Liver (tissue), 3 donors: ENCODE data around the gene BCAN.

Experiments used
- ATF3 ChIP-seq: IDR thresholded peaks from 2 replicates; pipeline ENCODE4 v1.6.1; 2016; ENCODE audit warnings: antibody characterized with exemption
- FOXA1 ChIP-seq: IDR thresholded peaks from 2 replicates; pipeline ENCODE4 v1.6.1; 2016; ENCODE audit warnings: antibody characterized with exemption
- HNF4A ChIP-seq, 2 donors: conservative IDR thresholded peaks; 2 replicates each; pipeline ENCODE4 v1.6.1; 2016; ENCODE audit warnings: antibody characterized with exemption in 2 of 2, mild to moderate bottlenecking in 2 of 2
- JUND ChIP-seq, 2 donors: IDR thresholded peaks; 2 replicates each; pipeline ENCODE4 v1.6.1; 2016; ENCODE audit warnings: antibody characterized with exemption in 2 of 2
- RAD21 ChIP-seq, 2 donors: IDR thresholded peaks; 2 replicates each; pipeline ENCODE4 v1.6.1; 2016; ENCODE audit warnings: antibody characterized with exemption in 2 of 2, mild to moderate bottlenecking in 2 of 2
- YY1 ChIP-seq: IDR thresholded peaks from 2 replicates; pipeline ENCODE4 v1.6.1; 2016; ENCODE audit warnings: antibody characterized with exemption, mild to moderate bottlenecking
- TF ChIP-seq, protein P1 (sequence below): fragments of 150-350 bp; IDR thresholded peaks from 2 replicates; pipeline ENCODE4 v1.5.1; 2017; ENCODE audit warnings: improper control_type of control experiment, low read depth, low read length; ENCODE audit not compliant: missing input control
- TF ChIP-seq, protein P2 (sequence below): IDR thresholded peaks from 2 replicates; pipeline ENCODE4 v1.6.1; 2016; ENCODE audit warnings: antibody characterized with exemption, mild to moderate bottlenecking
- TF ChIP-seq, protein P3 (sequence below): IDR thresholded peaks from 2 replicates; pipeline ENCODE4 v1.6.1; 2016; ENCODE audit warnings: antibody characterized with exemption
- donor health status: healthy.
- donor health status: healthy.

- TF ChIP-seq, protein P1, sequence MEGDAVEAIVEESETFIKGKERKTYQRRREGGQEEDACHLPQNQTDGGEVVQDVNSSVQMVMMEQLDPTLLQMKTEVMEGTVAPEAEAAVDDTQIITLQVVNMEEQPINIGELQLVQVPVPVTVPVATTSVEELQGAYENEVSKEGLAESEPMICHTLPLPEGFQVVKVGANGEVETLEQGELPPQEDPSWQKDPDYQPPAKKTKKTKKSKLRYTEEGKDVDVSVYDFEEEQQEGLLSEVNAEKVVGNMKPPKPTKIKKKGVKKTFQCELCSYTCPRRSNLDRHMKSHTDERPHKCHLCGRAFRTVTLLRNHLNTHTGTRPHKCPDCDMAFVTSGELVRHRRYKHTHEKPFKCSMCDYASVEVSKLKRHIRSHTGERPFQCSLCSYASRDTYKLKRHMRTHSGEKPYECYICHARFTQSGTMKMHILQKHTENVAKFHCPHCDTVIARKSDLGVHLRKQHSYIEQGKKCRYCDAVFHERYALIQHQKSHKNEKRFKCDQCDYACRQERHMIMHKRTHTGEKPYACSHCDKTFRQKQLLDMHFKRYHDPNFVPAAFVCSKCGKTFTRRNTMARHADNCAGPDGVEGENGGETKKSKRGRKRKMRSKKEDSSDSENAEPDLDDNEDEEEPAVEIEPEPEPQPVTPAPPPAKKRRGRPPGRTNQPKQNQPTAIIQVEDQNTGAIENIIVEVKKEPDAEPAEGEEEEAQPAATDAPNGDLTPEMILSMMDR: no peak
- no peak for TF ChIP-seq RAD21 (IDR thresholded peaks at IDR 0.05)
- no peak for TF ChIP-seq ATF3
- no peak for TF ChIP-seq YY1
- TF ChIP-seq, protein P2, sequence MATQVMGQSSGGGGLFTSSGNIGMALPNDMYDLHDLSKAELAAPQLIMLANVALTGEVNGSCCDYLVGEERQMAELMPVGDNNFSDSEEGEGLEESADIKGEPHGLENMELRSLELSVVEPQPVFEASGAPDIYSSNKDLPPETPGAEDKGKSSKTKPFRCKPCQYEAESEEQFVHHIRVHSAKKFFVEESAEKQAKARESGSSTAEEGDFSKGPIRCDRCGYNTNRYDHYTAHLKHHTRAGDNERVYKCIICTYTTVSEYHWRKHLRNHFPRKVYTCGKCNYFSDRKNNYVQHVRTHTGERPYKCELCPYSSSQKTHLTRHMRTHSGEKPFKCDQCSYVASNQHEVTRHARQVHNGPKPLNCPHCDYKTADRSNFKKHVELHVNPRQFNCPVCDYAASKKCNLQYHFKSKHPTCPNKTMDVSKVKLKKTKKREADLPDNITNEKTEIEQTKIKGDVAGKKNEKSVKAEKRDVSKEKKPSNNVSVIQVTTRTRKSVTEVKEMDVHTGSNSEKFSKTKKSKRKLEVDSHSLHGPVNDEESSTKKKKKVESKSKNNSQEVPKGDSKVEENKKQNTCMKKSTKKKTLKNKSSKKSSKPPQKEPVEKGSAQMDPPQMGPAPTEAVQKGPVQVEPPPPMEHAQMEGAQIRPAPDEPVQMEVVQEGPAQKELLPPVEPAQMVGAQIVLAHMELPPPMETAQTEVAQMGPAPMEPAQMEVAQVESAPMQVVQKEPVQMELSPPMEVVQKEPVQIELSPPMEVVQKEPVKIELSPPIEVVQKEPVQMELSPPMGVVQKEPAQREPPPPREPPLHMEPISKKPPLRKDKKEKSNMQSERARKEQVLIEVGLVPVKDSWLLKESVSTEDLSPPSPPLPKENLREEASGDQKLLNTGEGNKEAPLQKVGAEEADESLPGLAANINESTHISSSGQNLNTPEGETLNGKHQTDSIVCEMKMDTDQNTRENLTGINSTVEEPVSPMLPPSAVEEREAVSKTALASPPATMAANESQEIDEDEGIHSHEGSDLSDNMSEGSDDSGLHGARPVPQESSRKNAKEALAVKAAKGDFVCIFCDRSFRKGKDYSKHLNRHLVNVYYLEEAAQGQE: no peak
- TF ChIP-seq HNF4A (conservative IDR thresholded peaks at IDR 0.05): no peak
- no peak for TF ChIP-seq JUND (IDR thresholded peaks at IDR 0.05)
- TF ChIP-seq, protein P3, sequence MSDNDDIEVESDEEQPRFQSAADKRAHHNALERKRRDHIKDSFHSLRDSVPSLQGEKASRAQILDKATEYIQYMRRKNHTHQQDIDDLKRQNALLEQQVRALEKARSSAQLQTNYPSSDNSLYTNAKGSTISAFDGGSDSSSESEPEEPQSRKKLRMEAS: no peak
- TF ChIP-seq FOXA1: no peak
These were observed 22.3 kb downstream of the BCAN start for GRCh38 chr1:156664046-156664766.
